Cardiac fibroblast (primary cell): ENCODE results near the gene GLB1L3.
"Not testable (repeated sequence)": the region's sequence is repeated elsewhere in the genome, so short reads cannot be mapped to it uniquely, and the experiment has no call there.

Source experiments
- DNase-seq, 2 donors: peaks; one replicate each; pipeline versions ENCODE4 v3.0.0 to v3.0.0-alpha.2; 2010; ENCODE audit warnings: low read depth in 2 of 2
- H3K4me3 ChIP-seq, 2 donors: replicated peaks in 1 of 2; 1 replicate in 1 of 2; 2 replicates in 1 of 2; pipeline ENCODE4 v1.5.1; 2011; ENCODE audit warnings: low read depth in 2 of 2, low read length in 2 of 2, mild to moderate bottlenecking in 2 of 2, moderate library complexity in 1 of 2
- TF ChIP-seq, protein P1 (sequence below): IDR thresholded peaks from one replicate; pipeline ENCODE4 v1.5.1; 2011; ENCODE audit warnings: low read depth, mild to moderate bottlenecking, low read length, inconsistent platforms

Gene GLB1L3

DNA sequence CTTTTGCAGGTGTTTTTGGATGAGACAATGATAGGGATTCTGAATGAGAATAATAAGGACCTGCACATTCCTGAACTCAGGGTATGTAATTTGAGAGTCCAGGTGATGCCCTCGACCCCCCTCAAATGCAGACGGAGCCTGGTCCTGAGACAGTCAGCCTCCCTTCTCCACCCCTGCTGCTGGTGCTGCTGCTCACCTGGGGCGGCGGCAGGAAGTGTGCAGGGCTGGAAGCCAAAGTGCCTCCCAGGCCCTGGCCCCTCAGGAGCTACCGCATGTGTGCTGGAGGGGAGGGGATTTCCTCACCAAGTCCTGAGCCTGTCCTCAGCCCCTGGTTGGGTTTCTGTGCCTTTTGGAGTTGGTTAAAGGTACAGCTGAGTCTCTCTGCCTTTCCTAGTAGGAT is 36.6 kb downstream of the GLB1L3 start:
- TF ChIP-seq, protein P1, sequence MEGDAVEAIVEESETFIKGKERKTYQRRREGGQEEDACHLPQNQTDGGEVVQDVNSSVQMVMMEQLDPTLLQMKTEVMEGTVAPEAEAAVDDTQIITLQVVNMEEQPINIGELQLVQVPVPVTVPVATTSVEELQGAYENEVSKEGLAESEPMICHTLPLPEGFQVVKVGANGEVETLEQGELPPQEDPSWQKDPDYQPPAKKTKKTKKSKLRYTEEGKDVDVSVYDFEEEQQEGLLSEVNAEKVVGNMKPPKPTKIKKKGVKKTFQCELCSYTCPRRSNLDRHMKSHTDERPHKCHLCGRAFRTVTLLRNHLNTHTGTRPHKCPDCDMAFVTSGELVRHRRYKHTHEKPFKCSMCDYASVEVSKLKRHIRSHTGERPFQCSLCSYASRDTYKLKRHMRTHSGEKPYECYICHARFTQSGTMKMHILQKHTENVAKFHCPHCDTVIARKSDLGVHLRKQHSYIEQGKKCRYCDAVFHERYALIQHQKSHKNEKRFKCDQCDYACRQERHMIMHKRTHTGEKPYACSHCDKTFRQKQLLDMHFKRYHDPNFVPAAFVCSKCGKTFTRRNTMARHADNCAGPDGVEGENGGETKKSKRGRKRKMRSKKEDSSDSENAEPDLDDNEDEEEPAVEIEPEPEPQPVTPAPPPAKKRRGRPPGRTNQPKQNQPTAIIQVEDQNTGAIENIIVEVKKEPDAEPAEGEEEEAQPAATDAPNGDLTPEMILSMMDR, result no peak
- H3K4me3 ChIP-seq, result no peak overlapping the region
- no peak for DNase-seq

DNA sequence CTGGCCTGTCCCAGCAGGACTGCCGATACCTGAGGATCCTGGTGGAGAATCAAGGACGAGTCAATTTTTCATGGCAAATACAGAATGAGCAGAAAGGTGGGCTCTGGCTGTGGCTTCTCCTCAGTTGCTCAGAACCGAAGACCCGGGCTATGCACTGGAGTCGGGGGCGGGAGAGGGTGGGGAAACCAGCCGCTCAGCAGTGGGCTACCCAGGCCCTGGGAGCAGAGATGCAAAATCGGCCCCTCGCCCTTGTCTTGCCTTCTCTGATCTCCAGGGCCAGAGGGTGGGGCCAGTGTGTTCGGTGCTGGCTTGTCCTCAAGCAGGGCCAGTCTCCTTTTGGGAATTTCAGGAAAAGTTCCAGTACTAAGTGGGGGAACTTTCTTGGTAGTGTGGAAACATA is 37.2 kb downstream of the GLB1L3 start:
- TF ChIP-seq, protein P1, result no peak
- no peak overlapping the region for H3K4me3 ChIP-seq
- DNase-seq, result no peak

DNA sequence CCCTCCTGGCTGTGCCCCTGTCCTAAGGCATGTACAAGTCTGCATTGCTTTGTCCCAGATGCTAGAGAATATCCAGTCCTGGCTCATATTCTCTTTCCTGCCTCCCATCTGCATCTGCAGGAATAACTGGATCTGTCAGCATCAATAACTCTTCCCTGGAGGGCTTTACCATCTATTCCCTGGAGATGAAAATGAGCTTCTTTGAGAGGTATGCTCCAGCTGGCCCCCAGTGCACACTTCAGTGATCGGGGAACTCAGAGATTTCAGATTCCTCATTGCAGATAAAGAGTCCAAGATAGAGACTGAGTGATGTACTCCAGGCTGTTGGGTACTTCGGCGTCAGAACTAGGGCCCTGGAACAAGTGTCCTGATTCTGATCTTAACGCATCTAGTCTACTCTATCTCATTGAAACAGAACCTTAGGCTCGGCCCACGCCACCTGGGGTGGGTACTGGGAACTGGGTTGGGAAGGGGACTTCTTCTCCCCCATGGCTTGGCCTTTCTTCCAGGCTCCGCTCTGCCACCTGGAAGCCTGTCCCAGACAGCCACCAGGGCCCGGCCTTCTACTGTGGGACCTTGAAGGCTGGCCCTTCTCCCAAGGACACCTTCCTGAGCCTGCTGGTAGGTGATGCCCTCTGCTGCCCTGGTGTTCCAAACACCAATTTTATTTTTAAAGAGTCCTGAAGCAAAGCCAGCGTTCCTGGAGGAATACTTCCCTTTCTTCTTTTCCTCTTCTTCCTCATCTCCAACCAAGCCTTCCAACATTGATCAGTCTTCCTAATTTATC is 37.8 kb downstream of the GLB1L3 start:
- no peak overlapping the region for H3K4me3 ChIP-seq
- no peak for DNase-seq
- TF ChIP-seq, protein P1, result no peak

DNA sequence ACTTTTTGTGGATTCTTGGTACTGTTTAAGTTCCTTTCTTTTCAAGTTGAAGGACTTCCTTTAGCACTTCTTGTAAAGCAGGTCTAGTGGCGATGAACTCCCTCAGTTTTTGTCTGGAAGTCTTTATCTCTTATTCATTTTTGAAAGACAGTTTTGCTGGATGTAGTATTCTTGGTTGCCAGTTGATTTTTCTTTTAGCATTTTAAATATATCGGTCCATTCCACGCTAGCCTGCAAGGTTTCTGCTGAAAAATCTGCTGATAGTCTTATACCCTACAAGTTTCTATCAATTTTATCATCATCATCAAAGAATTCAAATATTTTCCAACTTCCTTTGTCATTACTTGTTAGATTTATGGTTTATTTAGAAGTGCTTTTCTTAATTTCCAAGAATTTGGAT is 40.9 kb downstream of the GLB1L3 start:
- TF ChIP-seq, protein P1, result no peak
- no peak overlapping the region for H3K4me3 ChIP-seq
- DNase-seq, result no peak

DNA sequence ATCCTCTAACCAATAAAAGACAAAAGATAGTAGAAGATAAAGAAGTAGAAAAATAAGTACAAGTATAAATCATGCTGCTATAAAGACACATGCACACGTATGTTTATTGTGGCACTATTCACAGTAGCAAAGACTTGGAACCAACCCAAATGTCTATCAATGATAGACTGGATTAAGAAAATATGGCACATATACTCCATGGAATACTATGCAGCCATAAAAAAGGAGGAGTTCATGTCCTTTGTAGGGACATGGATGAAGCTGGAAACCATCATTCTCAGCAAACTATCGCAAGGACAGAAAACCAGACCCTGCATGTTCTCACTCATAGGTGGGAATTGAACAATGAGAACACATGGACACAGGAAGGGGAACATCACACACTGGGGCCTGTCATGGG is 45.2 kb downstream of the GLB1L3 start:
- DNase-seq, H3K4me3 ChIP-seq: not testable (repeated sequence)

DNA sequence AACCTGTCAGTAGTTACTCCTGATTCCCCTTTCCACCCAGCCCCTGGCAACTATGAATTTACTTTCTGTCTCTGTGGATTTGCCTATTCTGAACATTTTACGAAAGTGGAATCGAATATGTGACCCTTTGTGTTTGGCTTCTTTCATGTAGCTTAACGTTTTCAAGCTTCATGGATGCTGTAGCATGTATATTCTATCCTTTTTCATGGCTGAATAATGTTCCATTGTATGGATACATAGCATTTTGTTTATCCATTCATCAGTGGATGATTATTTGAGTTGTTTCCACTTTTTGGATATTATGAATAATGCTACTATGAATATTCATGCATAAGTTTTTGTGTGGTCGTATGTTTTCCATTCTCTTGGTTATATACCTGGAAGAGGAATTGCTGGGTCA is 46.4 kb downstream of the GLB1L3 start:
- TF ChIP-seq, protein P1, result no peak
- DNase-seq, result no peak
- H3K4me3 ChIP-seq, result no peak overlapping the region

DNA sequence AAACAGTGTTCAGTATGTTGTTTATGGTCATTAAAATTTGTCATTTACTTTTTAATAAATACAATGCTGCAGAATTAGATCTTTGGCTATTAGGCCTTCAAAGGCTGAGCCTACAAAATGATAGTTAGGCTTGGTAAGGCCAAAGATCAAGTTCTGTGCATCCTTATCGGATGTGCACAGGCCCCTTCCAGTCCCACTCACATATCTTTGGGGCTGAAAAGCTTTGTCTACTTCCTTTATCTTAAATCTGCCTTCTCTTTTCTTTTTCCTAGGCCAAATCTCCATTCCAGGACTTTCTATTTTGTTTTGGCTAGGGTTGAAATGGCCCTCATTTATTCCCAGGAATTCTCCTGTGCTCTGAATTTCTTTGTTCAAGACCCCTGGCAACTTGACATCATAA is 52.3 kb downstream of the GLB1L3 start:
- TF ChIP-seq, protein P1, result no peak
- DNase-seq, result no peak
- no peak overlapping the region for H3K4me3 ChIP-seq
